ENCODE measurements around the gene TOR1AIP2. TPM values are rescaled to one million over a fixed set of nuclear protein-coding genes. Genes with fewer than 3 reads are reported as not detected.

The TOR1AIP2 gene
- total RNA-seq, 4 donors from 2014 or later: 45.4 to 314 (median 218) TPM

- TF ChIP-seq POLR2A (IDR thresholded peaks at IDR 0.05): peak; percentile 87 to 88
- peak; percentile 49 to 87 (median 70) for TF ChIP-seq CTCF (IDR thresholded peaks at IDR 0.05)
- DNase-seq: peak; percentile 94 to 98 (median 97)
- H3K36me3 ChIP-seq: peaks cover 0 to 24% (median 0%) of the 10 kb centered on the region in 3 donors
- peak within 1 kb of the TSS; percentile 66 to 90 (median 84) for H3K4me3 ChIP-seq
- H3K27me3 ChIP-seq: no peaks in the 10 kb centered on the region
- peaks cover 0 to 52% (median under 1%) of the 10 kb centered on the region in 4 donors for H3K4me1 ChIP-seq
- H3K9me3 ChIP-seq: no peaks in the 10 kb centered on the region
- peak within 1 kb of the TSS; percentile 95 to 99 (median 98) for H3K27ac ChIP-seq
Observed at GRCh38 chr1:179882253-179883039, 4.8 kb upstream of the TOR1AIP2 start, which contains the start of gene TOR1AIP1. TOR1AIP1 (plus strand) TSS chr1:179882285; CDS start chr1:179882503, 218 bp downstream.

- peaks cover 0 to 23% (median 0%) of the 10 kb centered on the region in 3 donors for H3K36me3 ChIP-seq
- H3K27me3 ChIP-seq: no peaks in the 10 kb centered on the region
- H3K4me1 ChIP-seq: peaks cover 0 to 50% (median 1%) of the 10 kb centered on the region in 4 donors
- H3K27ac ChIP-seq: peak overlapping the region; percentile 95 to 99 (median 98)
- H3K4me3 ChIP-seq: peak overlapping the region; percentile 66 to 90 (median 84)
- no peak for TF ChIP-seq POLR2A (IDR thresholded peaks at IDR 0.05)
- no peaks in the 10 kb centered on the region for H3K9me3 ChIP-seq
- peak in 2 of 3 donors; percentile 60 to 87 for DNase-seq
Observed at GRCh38 chr1:179881642-179882252, 4.1 kb upstream of the TOR1AIP2 start.

GRCh38 chr1:179879797-179880196 lies 2.2 kb upstream of the TOR1AIP2 start:
- Histone ChIP-seq H3K4me1 (peaks cover 0 to 50% (median 4%) of the 10 kb centered on the region in 4 donors), H3K4me3 (no peak overlapping the region), H3K27me3 (no peaks in the 10 kb centered on the region), H3K9me3 (no peaks in the 10 kb centered on the region), H3K36me3 (peaks cover 0 to 13% (median 0%) of the 10 kb centered on the region in 3 donors), H3K27ac (no peak overlapping the region)
- DNase-seq: no peak
- TF ChIP-seq POLR2A (IDR thresholded peaks at IDR 0.05) (no peak), CTCF (IDR thresholded peaks at IDR 0.05) (no peak)

- peak overlapping the region in 3 of 4 donors; percentile 63 to 67 (median 65) for H3K4me3 ChIP-seq
- peak overlapping the region in 3 of 4 donors; percentile 40 to 73 (median 72) for H3K27ac ChIP-seq
- H3K9me3 ChIP-seq: no peaks in the 10 kb centered on the region
- H3K4me1 ChIP-seq: peaks cover 0 to 63% (median 4%) of the 10 kb centered on the region in 4 donors
- no peak for DNase-seq
- no peaks in the 10 kb centered on the region for H3K27me3 ChIP-seq
- H3K36me3 ChIP-seq: peaks cover 0 to 17% (median 0%) of the 10 kb centered on the region in 3 donors
- TF ChIP-seq POLR2A (IDR thresholded peaks at IDR 0.05) (no peak), CTCF (IDR thresholded peaks at IDR 0.05) (no peak)
Observed at GRCh38 chr1:179876300-179876715, 1.3 kb downstream of the TOR1AIP2 start.

GRCh38 chr1:179875596-179876299 lies 1.9 kb downstream of the TOR1AIP2 start:
- H3K27ac ChIP-seq: peak overlapping the region in 2 of 4 donors; percentile 20 to 72
- H3K4me1 ChIP-seq: peaks cover 0 to 57% (median 4%) of the 10 kb centered on the region in 4 donors
- TF ChIP-seq POLR2A (IDR thresholded peaks at IDR 0.05) (no peak), CTCF (IDR thresholded peaks at IDR 0.05) (no peak)

More at GRCh38 chr1:179875596-179876299, 1.9 kb downstream of the TOR1AIP2 start:
- no peak for DNase-seq
- H3K27me3 ChIP-seq: no peaks in the 10 kb centered on the region
- no peaks in the 10 kb centered on the region for H3K9me3 ChIP-seq
- peak overlapping the region in 2 of 4 donors; percentile 63 to 67 for H3K4me3 ChIP-seq
- peaks cover 0 to 17% (median 0%) of the 10 kb centered on the region in 3 donors for H3K36me3 ChIP-seq
